ENCODE data around the gene LTBP3.

GRCh38 chr11:65596520-65596919 lies 38.4 kb upstream of the LTBP3 start:
- no peak for TF ChIP-seq CTCF (IDR thresholded peaks at IDR 0.05)
- TF ChIP-seq POLR2A (IDR thresholded peaks at IDR 0.05): no peak
- no peak for TF ChIP-seq EP300 (IDR thresholded peaks at IDR 0.05)
- TF ChIP-seq POLR2AphosphoS5 (IDR thresholded peaks at IDR 0.05): no peak
